Activated gamma-delta T cell treated with Interleukin-2 at 50 U/mL for 16 hours (primary cell): ENCODE measurements around the gene DND1.
"Not testable (repeated sequence)": the region's sequence is repeated elsewhere in the genome, so short reads cannot be mapped to it uniquely, and the experiment has no call there.

ENCODE experiments used
- DNase-seq: peaks from one replicate; pipeline ENCODE4 v3.0.0-alpha.2; 2020

DND1 gene

DNA sequence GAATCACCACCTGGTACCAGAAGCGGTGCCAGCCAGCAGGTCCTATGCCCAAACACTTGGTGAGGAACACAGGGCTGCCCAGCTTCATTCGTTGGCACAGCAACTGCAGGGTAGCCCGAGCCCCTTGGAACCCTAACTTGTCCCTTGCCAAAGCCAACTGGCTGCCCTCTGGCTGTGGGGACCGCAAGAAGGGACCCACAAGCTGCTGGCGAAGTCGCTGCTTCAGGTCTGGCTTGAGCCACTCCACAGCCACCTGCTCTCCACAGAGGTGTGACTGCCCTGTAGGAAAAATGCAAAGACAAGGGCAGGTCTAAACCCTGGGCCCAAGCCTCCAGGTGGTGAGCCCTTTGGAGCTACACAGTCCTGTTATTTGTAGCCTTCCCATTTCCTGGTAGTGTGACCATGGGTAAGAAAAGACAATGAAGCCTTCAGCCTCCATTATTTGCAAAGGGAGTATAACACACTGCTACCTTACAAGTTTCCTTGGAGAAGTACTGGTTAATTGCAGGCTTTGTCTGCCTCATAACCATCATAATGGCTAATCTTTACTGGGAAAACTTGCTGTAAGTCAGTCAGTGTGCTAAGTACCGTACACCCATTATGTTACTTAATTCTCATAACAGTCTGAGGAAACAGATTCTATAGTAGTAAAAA lies 1.8 kb downstream of the DND1 start:
- no peak for DNase-seq

DNA sequence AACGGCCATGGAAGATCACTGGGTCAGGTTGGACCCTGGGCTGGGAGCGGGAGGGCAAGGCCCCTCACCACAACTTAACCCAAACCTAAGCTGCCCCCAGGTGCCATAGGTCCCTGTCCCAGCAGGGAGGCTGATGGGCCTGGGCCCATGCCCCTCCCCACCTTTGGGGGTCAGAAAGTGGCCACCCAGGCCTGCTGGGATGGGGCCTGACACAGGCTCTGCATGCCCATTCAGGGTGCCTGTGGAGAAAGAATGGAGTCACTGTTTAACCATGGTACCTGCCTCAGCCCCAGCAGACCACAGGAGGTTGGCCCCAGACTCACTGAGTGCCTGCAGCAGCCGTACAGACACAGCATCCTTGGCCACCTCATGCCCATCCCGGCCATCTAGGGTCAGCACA lies 2.3 kb downstream of the DND1 start:
- DNase-seq = not testable (repeated sequence)

DNA sequence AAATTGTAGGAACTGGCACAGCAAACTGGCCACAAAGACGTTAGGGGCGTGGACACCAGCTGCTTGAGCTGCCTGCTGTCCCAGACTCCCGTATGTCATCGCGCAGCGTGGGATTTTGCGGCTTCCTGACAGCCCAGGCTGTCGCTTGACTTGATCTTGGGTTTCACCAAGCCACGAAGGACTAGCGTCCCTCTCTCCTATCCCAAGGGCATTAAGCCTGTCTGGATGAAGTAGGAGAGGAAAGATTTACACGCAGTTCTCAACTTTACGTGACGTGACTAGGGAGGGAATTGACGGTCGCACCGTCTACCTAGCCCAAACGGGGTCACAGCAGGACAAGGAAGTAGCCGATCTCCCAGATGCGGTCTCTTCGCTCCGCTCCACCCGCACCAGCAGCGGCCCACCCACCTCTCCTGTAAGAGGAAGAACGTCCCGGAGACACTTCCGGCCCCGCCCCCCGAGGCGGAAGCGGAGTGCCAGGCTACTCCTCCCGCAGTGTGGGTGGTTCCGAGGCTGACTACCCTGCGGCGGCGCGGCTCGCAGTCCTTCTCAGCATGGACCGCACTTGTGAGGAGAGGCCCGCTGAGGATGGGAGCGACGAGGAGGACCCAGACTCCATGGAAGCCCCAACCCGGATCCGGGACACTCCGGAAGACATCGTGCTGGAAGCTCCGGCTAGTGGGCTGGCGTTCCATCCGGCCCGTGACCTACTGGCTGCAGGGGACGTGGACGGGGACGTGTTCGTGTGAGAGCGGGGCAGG lies 8.8 kb downstream of the DND1 start, which contains the start of gene WDR55:
TSS of gene WDR55 (plus strand) at position 546 of the 761 bp plus-strand sequence. CDS start at position 555, 9 bp downstream.
- DNase-seq = peak; percentile 96

DNA sequence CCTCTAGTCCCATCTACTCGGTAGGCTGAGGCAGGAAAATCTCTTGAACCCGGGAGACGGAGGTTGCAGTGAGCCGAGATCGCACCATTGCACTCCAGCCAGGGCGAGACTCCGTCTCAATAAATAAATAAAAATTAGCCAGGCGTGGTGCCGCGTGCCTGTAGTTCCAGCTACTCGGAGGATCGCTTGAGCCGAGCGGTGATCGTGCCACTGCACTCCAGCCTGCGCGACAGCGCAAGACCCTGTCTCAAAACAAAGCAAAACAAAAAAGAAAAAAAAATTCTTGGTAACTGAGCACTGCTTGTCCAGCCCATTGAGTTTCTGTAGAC lies 9.4 kb downstream of the DND1 start:
- no peak for DNase-seq

DNA sequence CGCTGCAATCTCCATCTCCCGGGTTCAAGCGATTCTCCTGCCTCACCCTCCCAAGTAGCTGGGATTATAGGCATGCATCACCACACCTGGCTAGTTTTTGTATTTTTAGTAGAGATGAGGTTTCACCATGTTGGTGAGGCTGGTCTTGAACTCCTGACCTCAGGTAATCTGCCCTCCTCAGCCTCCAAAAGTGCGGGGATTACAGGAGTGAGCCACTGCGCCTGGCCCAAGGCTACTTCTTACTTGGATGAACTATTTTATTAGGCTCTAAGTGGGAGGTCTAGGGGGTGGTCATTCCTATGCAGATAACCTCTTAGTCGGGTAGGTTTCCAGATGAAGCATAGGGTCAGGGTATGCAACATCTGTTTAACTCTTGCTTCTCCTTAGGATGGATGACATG lies 13.0 kb downstream of the DND1 start:
- DNase-seq = not testable (repeated sequence)

DNA sequence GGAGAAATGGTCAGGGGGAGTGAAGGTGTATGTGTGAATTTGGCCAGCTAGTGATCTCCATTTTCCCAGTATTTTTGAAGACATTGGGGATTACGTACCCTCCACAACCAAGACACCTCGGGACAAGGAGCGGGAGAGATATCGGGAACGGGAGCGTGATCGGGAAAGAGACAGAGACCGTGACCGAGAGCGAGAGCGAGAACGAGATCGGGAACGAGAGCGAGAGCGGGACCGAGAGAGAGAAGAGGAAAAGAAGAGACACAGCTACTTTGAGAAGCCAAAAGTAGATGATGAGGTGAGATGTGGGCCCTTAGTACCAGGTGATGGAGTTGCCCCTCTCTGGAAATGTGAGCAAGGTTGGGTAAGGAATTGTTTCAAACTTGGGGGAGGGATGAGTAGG lies 14.5 kb downstream of the DND1 start:
- DNase-seq = no peak

DNA sequence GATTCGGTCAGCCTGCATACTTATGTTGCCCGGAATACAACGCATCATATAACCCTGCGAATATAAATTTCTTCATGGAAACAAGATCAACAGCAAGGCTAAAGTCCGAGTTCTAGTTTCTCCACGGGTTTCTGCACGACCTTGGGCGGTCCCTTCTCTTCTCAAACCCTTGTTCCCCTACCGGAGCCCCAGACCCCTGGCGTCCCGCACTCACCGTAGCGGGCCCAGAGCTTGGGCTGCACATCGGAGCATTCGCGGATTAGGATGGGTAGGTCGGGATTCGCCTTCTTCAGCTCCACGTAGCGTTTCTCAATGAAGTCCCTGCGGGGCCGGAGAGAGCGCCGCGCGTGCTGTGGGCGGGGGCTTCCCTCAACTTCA lies 26.3 kb downstream of the DND1 start:
- no peak for DNase-seq

DNA sequence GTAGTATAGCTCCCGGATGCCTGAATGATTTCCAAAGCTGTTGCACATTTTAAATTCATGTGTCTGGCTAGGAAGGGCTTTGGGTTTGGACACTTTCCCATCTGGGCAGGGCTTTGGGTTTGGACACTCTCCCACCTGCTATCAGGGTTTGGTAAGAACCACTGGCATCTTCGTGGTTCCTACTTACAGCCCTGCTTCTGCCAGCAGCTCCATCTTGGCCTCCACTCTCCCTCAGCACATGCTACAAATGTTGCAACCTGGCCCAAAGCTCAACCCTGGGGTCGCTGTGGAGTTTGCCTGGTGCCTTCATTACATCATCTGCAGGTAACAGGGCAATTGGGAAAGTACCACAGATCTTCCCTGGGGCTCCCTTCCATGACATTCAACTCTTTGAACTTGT lies 30.7 kb downstream of the DND1 start:
- no peak for DNase-seq

DNA sequence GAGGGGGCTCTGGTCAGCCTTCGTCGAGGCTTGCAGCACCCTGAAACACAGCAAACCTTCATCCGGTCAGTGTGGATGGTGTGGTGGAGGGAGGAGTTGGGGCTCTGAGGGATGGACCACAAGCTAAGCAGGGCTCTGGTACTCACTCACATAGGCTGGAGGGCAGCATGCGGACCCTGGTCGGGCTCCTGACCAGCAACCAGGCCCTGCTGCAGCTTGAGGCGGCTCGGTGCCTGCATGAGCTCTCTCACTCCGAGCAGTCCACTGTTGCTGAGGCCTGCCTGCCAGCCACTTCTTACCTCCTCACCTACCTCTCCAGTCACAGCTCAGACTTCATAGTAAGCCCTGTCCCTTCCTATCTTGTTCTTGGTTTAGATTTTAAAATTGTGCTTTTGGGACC lies 31.7 kb downstream of the DND1 start:
- DNase-seq = no peak

DNA sequence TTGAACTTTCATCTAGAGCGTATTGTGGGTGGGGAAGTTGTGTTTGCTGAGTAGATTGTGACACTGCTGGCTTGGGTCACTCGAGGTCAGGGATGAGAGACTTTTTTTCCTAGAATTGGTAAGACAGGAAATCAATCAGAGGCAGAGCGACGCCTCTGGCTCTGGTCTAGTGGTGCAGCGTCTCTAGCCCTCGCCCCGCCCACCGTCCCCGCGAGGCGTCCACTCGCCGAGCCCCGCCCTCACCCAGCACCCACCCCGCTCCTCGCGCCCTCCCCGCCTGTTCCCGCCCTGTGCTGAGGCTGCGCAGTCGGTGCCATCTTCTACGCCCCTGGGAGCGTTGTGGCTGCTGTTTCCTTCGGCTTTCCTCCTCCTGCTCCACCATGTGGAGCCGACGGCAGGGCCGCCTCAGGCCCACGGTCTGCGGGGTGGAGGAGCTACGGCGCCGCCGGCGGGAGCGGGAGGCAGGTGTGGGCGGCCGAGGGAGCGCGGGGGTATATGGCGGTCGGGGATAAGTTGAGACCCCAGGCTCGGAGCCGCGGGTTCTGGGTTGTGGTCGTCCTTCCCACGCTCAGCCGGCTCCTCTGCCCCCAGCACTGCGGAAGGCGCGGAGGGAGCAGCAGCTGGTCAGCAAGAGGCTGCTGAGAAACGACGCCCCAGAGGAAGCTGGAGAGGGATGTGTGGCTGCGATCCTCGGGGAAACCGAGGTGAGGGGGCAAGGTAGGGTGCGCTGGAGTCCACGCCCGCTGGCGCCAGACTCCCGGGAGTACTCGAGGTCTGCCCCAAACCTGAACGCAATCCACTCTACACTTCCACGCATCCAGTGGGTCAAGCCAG lies 34.0 kb downstream of the DND1 start, which contains the start of gene TMCO6:
TSS of gene TMCO6 (plus strand) at position 304 of the 834 bp plus-strand sequence. CDS start at position 381, 77 bp downstream.
- DNase-seq = peak; percentile 96

DNA sequence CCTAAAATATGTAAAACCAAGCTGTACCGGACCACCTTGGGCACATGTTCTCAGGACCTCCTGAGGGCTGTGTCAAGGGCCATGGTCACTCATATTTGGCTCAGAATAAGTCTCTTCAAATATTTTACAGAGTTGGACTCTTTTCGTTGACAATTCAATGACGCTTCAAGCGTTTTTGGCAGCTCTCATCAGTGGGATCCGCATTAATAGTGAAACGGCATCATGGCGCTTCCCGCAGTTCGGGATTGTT lies 34.6 kb downstream of the DND1 start:
- not testable (repeated sequence) for DNase-seq

DNA sequence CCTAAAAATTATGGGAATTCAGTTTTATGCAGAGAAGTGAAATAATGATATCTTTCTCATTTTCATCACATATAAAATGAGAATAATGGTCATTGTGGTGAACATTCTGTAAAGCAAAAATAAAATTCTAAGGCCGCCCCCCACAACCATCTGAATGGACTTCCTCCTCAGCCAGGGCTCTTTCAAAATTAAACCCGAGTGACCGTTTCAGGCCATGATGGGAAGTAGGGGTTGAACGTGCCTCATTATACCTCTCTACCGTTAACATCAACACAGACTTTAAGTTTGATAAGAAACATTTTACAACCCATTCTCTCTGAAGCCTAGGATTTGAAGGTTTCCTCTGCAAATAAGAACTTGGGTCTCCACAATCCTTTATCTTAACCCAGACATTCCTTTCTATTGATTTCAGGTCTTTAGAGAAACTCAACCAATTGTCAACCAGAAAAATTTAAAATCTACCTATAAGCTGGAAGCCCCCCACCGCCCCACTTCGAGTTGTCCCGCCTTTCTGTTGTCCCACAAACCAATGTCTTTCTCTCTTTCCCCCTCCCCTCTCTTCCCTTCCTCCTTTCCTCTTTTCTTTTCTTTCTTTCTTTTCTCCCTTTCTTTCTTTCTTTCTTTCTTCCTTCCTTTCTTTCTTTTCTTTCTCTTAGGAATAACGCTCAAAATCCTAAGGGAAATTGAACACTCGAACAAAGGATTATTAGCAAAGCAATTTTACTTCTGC lies 35.8 kb downstream of the DND1 start:
- no peak for DNase-seq

DNA sequence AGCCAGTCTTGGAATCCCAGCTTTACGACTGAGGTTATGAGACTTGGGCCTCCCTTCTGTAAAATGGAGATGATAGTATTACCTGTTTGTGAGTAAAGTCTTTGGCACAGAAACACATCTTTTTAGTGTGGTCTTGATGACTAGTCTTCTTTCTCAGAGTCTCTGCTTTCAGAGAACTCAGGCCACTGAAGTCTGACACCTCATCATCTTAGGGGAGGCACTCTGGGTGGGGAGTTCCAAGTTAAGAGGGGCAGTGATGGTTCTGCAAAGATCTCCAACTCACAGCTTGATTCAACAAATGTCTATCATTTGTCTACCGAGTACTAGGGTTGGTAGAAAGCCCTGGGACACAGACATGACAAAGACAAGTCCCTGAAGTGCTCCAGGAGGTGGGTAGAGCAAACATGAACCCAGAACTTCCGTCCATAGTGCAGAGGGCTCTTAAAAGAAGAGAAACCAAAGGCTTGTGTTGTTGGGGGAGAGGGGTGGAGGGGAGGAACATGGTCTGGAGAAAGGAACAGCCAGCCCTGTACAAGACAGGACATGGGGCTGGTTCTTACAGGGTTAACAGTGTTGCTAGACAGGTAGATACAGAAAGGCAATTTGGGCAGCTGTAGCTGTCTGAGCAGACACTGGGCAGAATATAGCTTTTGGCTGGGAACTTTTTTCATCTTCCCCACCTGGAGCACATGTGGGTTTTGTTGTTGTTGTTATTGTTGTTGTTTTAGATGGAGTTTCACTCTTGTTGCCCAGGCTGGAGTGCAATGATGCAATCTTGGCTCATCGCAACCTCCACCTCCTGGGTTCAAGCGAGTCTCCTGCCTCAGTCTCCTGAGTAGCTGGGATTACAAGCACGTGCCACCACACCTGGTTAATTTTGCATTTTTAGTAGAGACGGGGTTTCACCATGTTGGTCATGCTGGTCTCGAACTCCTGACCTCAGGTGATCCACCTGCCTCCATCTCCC lies 37.8 kb downstream of the DND1 start:
- no peak for DNase-seq

DNA sequence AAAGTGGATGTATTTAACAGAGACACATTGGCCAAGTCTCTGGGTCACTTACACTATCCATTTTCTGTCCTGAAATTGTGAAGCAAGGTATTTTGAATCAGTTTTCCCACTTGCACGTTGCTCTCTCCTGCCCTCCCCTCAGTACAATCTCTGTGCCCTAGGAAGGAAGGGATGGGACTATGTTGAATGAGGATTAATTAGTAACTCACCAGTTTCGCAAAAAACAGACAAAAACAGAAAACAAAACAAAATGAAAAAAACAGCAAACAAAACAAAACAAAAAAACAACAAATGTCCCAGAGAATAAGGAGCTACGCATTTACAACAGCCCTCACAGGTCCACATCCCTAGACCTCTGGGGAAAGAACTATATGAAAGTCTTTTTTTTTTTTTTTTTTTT lies 39.3 kb downstream of the DND1 start:
- DNase-seq = no peak

DNA sequence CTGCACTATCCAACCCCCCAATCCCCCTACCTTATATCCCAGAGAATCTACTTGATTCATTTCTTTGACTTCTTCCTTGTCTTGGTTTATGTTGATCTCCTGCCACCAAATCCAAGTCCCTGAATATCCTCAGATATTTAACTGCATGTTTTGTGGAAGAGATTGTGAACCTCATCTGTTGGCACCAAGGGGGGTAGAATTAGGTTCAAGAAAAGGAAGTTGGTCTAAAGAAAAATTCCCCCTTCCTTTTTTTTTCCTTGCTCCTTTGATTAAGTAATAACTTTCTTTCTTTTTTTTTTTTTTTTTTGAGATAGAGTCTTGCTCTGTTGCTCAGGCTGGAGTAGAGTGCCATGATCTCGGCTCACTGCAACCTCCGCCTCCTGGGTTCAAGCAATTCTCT lies 39.9 kb downstream of the DND1 start:
- DNase-seq = no peak

DNA sequence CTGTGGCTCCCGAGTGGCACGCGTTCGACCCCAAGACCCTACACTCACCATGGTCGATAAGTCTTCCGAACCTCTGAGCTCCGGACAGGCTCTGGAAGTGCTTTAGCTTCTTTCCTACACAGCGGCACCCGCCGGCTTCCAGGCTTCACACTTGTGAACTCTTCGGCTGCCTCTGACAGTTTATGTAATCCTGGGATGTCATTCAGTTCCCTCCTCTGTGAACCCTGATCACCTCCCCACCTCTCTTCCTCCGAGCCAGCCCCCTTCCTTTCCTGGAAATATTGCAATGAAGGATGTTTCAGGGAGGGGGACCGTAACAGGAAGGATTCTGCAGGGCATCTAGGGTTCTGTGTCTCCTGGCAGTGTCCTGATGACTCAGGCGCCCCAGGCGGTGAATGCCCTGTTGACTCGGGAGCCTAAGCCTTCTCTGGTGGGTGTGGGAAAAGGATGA lies 40.3 kb downstream of the DND1 start, which contains the start of gene CD14:
TSS of gene CD14 (minus strand) at position 155 of the 451 bp plus-strand sequence. CDS start at position 51, 104 bp downstream.
- no peak for DNase-seq

DNA sequence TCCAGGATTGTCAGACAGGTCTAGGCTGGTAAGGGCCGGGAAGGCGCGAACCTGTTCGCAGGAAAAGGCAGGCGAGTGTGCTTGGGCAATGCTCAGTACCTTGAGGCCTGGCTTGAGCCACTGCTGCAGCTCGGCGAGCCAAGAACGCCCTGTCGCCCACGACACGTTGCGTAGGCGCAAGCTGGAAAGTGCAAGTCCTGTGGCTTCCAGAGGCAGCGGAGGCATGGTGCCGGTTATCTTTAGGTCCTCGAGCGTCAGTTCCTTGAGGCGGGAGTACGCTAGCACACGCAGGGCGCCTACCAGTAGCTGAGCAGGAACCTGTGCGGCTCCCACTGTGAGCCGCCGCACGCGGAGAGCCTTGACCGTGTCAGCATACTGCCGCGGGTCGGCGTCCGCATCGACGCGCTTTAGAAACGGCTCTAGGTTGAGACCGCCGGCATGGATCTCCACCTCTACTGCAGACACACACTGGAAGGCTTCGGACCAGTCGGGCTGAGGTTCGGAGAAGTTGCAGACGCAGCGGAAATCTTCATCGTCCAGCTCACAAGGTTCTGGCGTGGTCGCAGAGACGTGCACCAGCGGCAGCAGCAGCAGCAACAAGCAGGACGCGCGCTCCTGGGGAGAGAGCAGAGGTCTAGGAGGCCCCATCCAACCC lies 40.9 kb downstream of the DND1 start:
- peak; percentile 34 for DNase-seq

DNA sequence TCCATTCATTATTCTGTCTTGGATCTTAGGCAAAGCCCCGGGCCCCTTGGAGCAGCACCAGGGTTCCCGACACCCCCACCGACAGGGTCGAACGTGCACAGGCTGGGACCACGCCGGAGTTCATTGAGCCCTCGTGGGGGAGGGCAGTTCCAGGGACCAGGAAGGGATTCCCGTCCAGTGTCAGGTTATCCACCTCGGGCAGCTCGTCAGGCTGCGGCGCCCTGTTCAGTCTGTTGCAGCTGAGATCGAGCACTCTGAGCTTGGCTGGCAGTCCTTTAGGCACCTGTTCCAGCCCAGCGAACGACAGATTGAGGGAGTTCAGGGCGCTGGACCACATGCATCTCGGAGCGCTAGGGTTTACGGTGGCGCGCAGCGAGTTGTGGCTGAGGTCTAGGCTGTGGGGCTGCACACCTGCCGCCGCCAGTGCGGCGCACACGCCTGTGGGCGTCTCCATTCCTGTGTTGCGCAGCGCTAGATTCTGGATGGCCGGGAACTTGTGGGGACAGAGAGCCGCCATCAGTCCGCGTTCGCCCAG lies 41.5 kb downstream of the DND1 start:
- DNase-seq = peak; percentile 15

DNA sequence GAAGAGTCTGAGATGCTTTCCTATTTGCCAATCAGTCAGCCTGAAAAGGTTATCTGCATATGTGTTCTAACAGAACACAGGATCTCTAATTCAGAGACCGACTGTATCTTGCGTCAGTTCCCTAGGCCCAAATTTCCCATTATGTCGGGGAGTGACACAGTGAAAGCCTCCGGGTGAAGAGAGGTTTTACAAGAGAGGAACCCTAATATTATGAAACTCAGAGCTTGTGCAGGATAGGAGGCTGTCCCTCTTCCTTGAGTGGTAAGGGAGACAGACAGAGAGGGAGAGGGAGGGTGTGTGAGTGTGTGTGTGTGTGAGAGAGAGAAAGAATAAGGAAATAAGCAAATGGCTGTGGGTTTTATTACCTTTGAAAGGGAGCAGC lies 42.3 kb downstream of the DND1 start:
- no peak for DNase-seq

DNA sequence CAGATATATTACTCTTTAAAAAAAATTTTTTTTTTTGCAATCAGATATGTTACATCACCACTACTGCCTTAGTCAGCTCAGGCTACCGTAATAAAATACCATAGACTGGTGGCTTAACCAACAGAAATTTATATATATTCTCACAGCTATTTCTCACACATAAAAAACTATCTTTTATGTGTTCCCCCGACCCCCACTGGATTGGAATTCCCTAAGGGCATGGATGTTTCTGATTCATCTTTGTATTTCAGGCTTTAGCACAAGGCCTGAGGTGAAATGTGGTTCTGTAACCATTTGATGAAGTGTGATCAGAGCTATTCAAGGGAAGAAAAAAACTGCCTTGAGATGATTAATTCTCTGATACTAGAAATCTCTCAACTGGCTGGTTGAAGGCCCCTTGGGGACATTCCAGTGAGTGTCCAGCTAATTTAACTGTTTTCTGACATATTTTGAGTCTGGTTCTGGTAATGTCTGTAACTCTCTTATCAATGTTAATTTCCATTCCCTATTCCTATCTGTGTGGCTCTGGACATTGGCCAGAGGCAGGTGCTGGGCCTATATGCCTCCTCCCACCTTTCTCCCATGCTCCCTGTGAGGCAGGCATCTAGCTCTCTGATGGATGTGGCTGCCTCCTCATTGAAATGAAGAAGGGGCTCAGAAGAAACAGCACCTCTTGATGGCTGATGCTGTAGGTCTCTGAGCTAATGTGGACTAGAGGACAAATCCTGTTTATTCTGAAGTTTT lies 42.9 kb downstream of the DND1 start:
- no peak for DNase-seq
